Activated CD8-positive, alpha-beta T cell treated with anti-CD3 and anti-CD28 coated beads for 36 hours (primary cell): ENCODE data around the gene SLC37A4. TPM values are rescaled to one million over a fixed set of nuclear protein-coding genes. Genes with fewer than 3 reads are reported as not detected.

Source experiments
- ATAC-seq: fragments of 200-7000 bp; cut with Tn5 transposase; one replicate; pipeline ENCODE4 v1.10.0; 2021; ENCODE audit warnings: mild to moderate bottlenecking, moderate library complexity
- CTCF ChIA-PET: fragments of 350-600 bp; sonication (Branson Sonifier 250); formaldehyde crosslinking; loops from one replicate; lab custom pipeline; 2021; ENCODE audit warnings: antibody characterized with exemption; lab: Charles Lee
- POLR2A ChIA-PET: fragments of 350-600 bp; sonication (Branson Sonifier 250); formaldehyde crosslinking; loops from one replicate; lab custom pipeline; 2021; ENCODE audit warnings: antibody characterized with exemption; lab: Charles Lee
- DNase-seq: peaks from one replicate; pipeline ENCODE4 v3.0.0-alpha.2; 2020
- H3K27ac Mint-ChIP-seq: one replicate; pipeline ENCODE4 v1.8.0; 2021; ENCODE audit warnings: mild to moderate bottlenecking, mixed read lengths
- H3K27me3 Mint-ChIP-seq: one replicate; pipeline ENCODE4 v1.8.0; 2021; ENCODE audit warnings: mixed read lengths
- H3K36me3 Mint-ChIP-seq: one replicate; pipeline ENCODE4 v1.8.0; 2021; ENCODE audit warnings: low read depth, mixed read lengths
- H3K4me1 Mint-ChIP-seq: one replicate; pipeline ENCODE4 v1.8.0; 2021; ENCODE audit warnings: low read depth, mixed read lengths
- H3K4me3 Mint-ChIP-seq: one replicate; pipeline ENCODE4 v1.8.0; 2021; ENCODE audit warnings: mild to moderate bottlenecking, moderate library complexity, mixed read lengths
- H3K9me3 Mint-ChIP-seq: one replicate; pipeline ENCODE4 v1.8.0; 2021; ENCODE audit warnings: mixed read lengths
- CTCF ChIP-seq: fragments of 200-600 bp; IDR thresholded peaks from one replicate; pipeline ENCODE4 v1.8.0; 2022; ENCODE audit warnings: antibody characterized with exemption, mild to moderate bottlenecking
- intact Hi-C: fragments of 100-400 bp; cut with micrococcal nuclease; formaldehyde crosslinking; loops from one replicate; pipeline ENCODE4 v1.10.0; 2022
- total RNA-seq, 2 experiments: library from RNA; stranded (reverse); gene quantifications; one replicate each; pipeline ENCODE4 v1.2.3, GENCODE V29; 2021

SLC37A4 gene
- total RNA-seq, 2 experiments from 2014 or later: 32.4 to 35.2 TPM

DNA sequence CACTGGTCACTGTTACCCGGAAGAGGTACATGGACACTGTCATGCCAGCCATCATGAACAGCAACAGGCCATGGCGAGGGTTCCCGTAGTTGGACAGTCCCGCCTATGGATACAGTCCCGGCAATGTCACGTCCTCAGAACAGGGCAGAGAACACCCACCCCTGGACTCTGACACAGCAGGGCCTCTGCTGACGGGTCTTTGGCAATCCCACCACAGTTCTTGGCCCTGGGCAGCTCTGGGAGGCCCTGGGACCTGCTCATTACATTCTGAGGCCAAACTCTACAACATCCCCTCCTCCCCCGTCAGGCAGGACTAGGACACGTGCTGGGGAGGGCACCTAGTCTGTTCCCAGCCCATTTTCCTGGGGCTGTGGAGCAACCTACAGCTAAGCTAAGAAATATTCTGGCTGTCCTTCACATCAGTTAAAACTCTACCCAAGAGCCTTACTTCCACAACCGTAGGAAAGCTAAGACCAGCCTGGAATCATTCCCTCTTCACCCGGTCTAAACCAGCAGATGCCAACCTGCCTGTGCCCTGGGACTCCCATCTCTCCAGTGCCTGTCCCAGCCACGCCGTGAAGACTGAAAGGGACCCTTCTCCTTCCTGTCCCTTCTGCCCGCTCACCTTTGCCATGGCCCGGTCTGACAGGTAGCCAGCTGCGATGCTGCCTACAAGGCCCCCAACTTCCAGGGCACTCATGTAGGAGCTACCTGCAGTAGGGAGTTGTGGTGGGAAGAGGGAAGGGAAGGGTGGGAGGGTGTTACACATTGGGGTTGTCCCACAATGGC is 4.5 kb downstream of the SLC37A4 start:
- ChIA-PET CTCF (interaction anchor here (1.3 to 3.3 kb wide), 3 partner anchors 29 to 297 kb away, joined by 3 to 8 read pairs (median 4); no protein-coding TSS in a partner anchor), POLR2A (interaction anchor here (8.4 kb wide), 1 partner anchor 9 kb away, joined by 98 read pairs; the partner anchor contains the start of genes RPS25 and TRAPPC4)
- DNase-seq (no peak), ATAC-seq (no peak)
- Mint-ChIP-seq H3K9me3 (no peaks in the 10 kb centered on the region), H3K27ac (no peak overlapping the region), H3K4me3 (no peak overlapping the region), H3K36me3 (peaks cover 49% of the 10 kb centered on the region), H3K4me1 (peaks cover 50% of the 10 kb centered on the region), H3K27me3 (no peaks in the 10 kb centered on the region)
- intact Hi-C loops: no loop called here
- no peak for TF ChIP-seq CTCF

DNA sequence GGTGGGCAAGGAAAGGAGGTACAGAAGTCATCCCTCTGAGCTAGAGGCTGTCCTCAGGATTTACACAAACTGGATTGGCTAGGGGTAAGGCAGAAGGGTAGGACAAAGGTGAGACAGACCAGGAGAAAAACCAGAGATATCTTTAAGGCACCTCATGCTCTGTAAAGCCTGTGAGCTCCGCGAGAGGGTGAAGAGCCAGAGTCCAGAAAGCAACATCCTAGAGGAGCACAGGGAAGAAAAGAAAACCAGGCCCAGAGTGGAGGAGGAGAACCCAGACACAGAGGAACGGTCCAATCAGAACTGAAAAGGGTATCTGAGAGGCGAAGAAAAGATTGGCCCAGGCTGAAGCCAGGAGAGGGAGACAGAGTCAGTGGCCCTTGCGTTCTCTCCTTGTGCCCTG is 5.1 kb downstream of the SLC37A4 start:
- ATAC-seq (no peak), DNase-seq (no peak)
- intact Hi-C loops: no loop called here
- peaks cover 53% of the 10 kb centered on the region for H3K4me1 Mint-ChIP-seq
- peak overlapping the region; percentile 81 for H3K27ac Mint-ChIP-seq
- ChIA-PET POLR2A (interaction anchor here (0.7 to 8.4 kb wide), 2 partner anchors 8 to 29 kb away, joined by 3 to 98 read pairs; partner anchors contain the start of genes RPS25 and TRAPPC4), CTCF (interaction anchor here (3.3 kb wide), 1 partner anchor 30 kb away, joined by 8 read pairs; no protein-coding TSS in a partner anchor)
- peaks cover 53% of the 10 kb centered on the region for H3K36me3 Mint-ChIP-seq
- no peaks in the 10 kb centered on the region for H3K27me3 Mint-ChIP-seq
- H3K9me3 Mint-ChIP-seq: no peaks in the 10 kb centered on the region
- H3K4me3 Mint-ChIP-seq: no peak overlapping the region
- TF ChIP-seq CTCF: no peak

GRCh38 chr11:119025099-119025473 is 5.6 kb downstream of the SLC37A4 start:
- ATAC-seq (no peak), DNase-seq (no peak)
- H3K4me3 Mint-ChIP-seq: no peak overlapping the region
- no peaks in the 10 kb centered on the region for H3K27me3 Mint-ChIP-seq
- peak overlapping the region; percentile 81 for H3K27ac Mint-ChIP-seq
- ChIA-PET POLR2A (interaction anchor here (0.7 to 8.4 kb wide), 3 partner anchors 8 to 183 kb away, joined by 3 to 98 read pairs (median 3); partner anchors contain the start of genes RPS25 and TRAPPC4), CTCF (interaction anchor here (3.3 kb wide), 1 partner anchor 30 kb away, joined by 8 read pairs; no protein-coding TSS in a partner anchor)
- peaks cover 57% of the 10 kb centered on the region for H3K4me1 Mint-ChIP-seq
- no peaks in the 10 kb centered on the region for H3K9me3 Mint-ChIP-seq
- H3K36me3 Mint-ChIP-seq: peaks cover 57% of the 10 kb centered on the region
- TF ChIP-seq CTCF: no peak
- intact Hi-C loops: no loop called here

DNA sequence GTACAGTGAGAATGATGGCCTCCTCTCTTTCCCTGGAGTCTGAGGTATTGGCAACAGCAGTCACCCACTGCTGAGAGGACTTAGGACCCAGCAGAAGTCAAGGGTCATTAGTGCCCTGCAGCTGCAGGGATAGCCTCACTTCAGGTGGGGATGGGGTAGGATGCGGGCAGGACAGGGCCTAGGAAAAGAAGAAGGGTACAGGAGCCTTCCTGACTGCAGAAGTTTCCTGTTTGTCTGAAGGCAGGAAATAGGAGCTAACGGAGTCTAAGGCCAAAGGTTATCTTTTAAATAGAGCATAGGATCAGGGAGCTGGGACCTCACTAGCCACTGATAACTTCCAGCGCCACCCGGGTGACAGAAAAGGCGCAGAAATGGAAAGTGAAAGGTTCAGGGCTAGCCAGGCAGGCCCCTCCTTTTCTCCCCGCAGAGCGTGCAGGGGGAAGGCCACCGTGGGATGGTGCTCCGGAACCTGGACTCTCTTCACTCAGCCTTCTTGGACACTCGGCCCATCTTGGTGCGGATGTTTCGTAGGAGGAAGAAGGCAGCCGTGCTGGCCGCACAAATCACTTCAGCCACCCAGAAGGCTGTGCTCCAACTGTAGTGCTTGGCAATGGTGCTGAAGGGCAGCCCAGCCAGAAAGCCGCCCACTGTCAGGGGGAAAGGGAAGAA is 6.1 kb downstream of the SLC37A4 start:
- Mint-ChIP-seq H3K9me3 (no peaks in the 10 kb centered on the region), H3K36me3 (peaks cover 62% of the 10 kb centered on the region), H3K4me1 (peaks cover 58% of the 10 kb centered on the region), H3K27me3 (no peaks in the 10 kb centered on the region), H3K27ac (peak overlapping the region; percentile 81), H3K4me3 (no peak overlapping the region)
- TF ChIP-seq CTCF: no peak
- intact Hi-C loops: no loop called here
- POLR2A ChIA-PET: interaction anchor here (0.7 to 8.4 kb wide), 3 partner anchors 7 to 182 kb away, joined by 3 to 98 read pairs (median 10); partner anchors contain the start of genes RPS25 and TRAPPC4
- CTCF ChIA-PET: interaction anchor here (3.3 kb wide), 1 partner anchor 31 kb away, joined by 8 read pairs; no protein-coding TSS in a partner anchor
- ATAC-seq (no peak), DNase-seq (no peak)
